ENCODE measurements around the gene NTHL1. TPM values are rescaled to one million over a fixed set of nuclear protein-coding genes. Genes with fewer than 3 reads are reported as not detected.

The NTHL1 gene
- total and polyA plus RNA-seq, 2 experiments from 2014 or later, result 84.6 to 87.9 TPM

GRCh38 chr16:2015947-2016208 lies 31.8 kb downstream of the NTHL1 start:
- Histone ChIP-seq H4K20me1 (replicated peaks; ENCODE audit: insufficient read depth) (no peaks in the 10 kb centered on the region; the same call in 1 of the 2 replicates), H3K9me2 (ENCODE audit: insufficient read depth) (no peaks in the 10 kb centered on the region), H3K79me2 (replicated peaks; ENCODE audit: insufficient read depth) (no peaks in the 10 kb centered on the region), H3F3A (replicated peaks; ENCODE audit: low read depth) (peaks cover 3% of the 10 kb centered on the region; the same call in 1 of the 2 replicates), H3K27me3 (ENCODE audit: insufficient read depth) (peaks cover 32% of the 10 kb centered on the region), H3K27ac (ENCODE audit: low read depth) (no peak overlapping the region), H3K4me1 (ENCODE audit: insufficient read depth) (no peaks in the 10 kb centered on the region), H3K4me2 (no peak overlapping the region), H3K4me3 (no peak overlapping the region), H2AFZ (no peak overlapping the region), H3K36me3 (ENCODE audit: insufficient read depth) (no peaks in the 10 kb centered on the region)
- no peak overlapping the region for H3K27ac Mint-ChIP-seq
- H3K4me3 Mint-ChIP-seq, result no peak overlapping the region
- no peaks in the 10 kb centered on the region for H3K36me3 Mint-ChIP-seq (ENCODE audit: low read depth)
- H3K9me3 Mint-ChIP-seq, result no peaks in the 10 kb centered on the region
- ATAC-seq (no peak), DNase-seq (ENCODE audit: low spot score) (no peak)
- H3K4me1 Mint-ChIP-seq, result peaks cover 2% of the 10 kb centered on the region; the same call in 1 of the 3 replicates
- peaks cover 31% of the 10 kb centered on the region for H3K27me3 Mint-ChIP-seq (ENCODE audit: insufficient read depth, low read depth, poor library complexity)
- no peak for TF ChIP-seq POLR2AphosphoS5 (IDR thresholded peaks at IDR 0.05; ENCODE audit: low read depth)
- TF ChIP-seq EZH2phosphoT487 (IDR thresholded peaks at IDR 0.05; ENCODE audit: unreplicated experiment), result no peak
- TF ChIP-seq REST (IDR thresholded peaks at IDR 0.05; ENCODE audit: unreplicated experiment), result no peak
- no peak for TF ChIP-seq NANOG (IDR thresholded peaks at IDR 0.05; ENCODE audit: borderline replicate concordance)
- TF ChIP-seq ZNF114 (CRISPR knock-in tag; IDR thresholded peaks at IDR 0.05), result no peak
- TF ChIP-seq EZH2 (IDR thresholded peaks at IDR 0.05; ENCODE audit: low read depth, unreplicated experiment), result no peak
- no peak for TF ChIP-seq STAT1 (IDR thresholded peaks at IDR 0.05; ENCODE audit: unreplicated experiment)

- no peaks in the 10 kb centered on the region; the same call in 1 of the 2 replicates for H4K20me1 ChIP-seq (replicated peaks; ENCODE audit: insufficient read depth)
- H3K4me2 ChIP-seq, result no peak overlapping the region
- H3K27me3 Mint-ChIP-seq (ENCODE audit: insufficient read depth, low read depth, poor library complexity), result peaks cover 26% of the 10 kb centered on the region
- H3K4me1 ChIP-seq (ENCODE audit: insufficient read depth), result peaks cover 2% of the 10 kb centered on the region; the same call in 1 of the 2 replicates
- H3K36me3 ChIP-seq (ENCODE audit: insufficient read depth), result no peaks in the 10 kb centered on the region
- no peak overlapping the region for H3K27ac Mint-ChIP-seq
- H3F3A ChIP-seq (replicated peaks; ENCODE audit: low read depth), result peaks cover 6% of the 10 kb centered on the region
- no peak for DNase-seq (ENCODE audit: low spot score)
- no peaks in the 10 kb centered on the region for H3K9me3 Mint-ChIP-seq
- H2AFZ ChIP-seq, result no peak overlapping the region
- H3K4me3 Mint-ChIP-seq, result no peak overlapping the region
- H3K4me3 ChIP-seq, result no peak overlapping the region
- H3K36me3 Mint-ChIP-seq (ENCODE audit: low read depth), result no peaks in the 10 kb centered on the region
- no peaks in the 10 kb centered on the region for H3K9me2 ChIP-seq (ENCODE audit: insufficient read depth)
- no peaks in the 10 kb centered on the region for H3K79me2 ChIP-seq (replicated peaks; ENCODE audit: insufficient read depth)
- peaks cover 1% of the 10 kb centered on the region; the same call in 1 of the 3 replicates for H3K4me1 Mint-ChIP-seq
- ATAC-seq, result no peak
- peaks cover 26% of the 10 kb centered on the region for H3K27me3 ChIP-seq (ENCODE audit: insufficient read depth)
- no peak overlapping the region for H3K27ac ChIP-seq (ENCODE audit: low read depth)
- TF ChIP-seq REST (IDR thresholded peaks at IDR 0.05; ENCODE audit: unreplicated experiment), result no peak
- no peak for TF ChIP-seq STAT1 (IDR thresholded peaks at IDR 0.05; ENCODE audit: unreplicated experiment)
- no peak for TF ChIP-seq ZNF114 (CRISPR knock-in tag; IDR thresholded peaks at IDR 0.05)
- TF ChIP-seq JUNB (IDR thresholded peaks at IDR 0.05; ENCODE audit: unreplicated experiment), result no peak
- TF ChIP-seq CREB1 (CRISPR knock-in tag; IDR thresholded peaks at IDR 0.05; ENCODE audit: low read depth), result no peak
- no peak for TF ChIP-seq EZH2phosphoT487 (IDR thresholded peaks at IDR 0.05; ENCODE audit: unreplicated experiment)
- no peak for TF ChIP-seq NANOG (IDR thresholded peaks at IDR 0.05; ENCODE audit: borderline replicate concordance)
- TF ChIP-seq, protein P1, sequence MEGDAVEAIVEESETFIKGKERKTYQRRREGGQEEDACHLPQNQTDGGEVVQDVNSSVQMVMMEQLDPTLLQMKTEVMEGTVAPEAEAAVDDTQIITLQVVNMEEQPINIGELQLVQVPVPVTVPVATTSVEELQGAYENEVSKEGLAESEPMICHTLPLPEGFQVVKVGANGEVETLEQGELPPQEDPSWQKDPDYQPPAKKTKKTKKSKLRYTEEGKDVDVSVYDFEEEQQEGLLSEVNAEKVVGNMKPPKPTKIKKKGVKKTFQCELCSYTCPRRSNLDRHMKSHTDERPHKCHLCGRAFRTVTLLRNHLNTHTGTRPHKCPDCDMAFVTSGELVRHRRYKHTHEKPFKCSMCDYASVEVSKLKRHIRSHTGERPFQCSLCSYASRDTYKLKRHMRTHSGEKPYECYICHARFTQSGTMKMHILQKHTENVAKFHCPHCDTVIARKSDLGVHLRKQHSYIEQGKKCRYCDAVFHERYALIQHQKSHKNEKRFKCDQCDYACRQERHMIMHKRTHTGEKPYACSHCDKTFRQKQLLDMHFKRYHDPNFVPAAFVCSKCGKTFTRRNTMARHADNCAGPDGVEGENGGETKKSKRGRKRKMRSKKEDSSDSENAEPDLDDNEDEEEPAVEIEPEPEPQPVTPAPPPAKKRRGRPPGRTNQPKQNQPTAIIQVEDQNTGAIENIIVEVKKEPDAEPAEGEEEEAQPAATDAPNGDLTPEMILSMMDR (conservative IDR thresholded peaks at IDR 0.05; ENCODE audit: low read depth in 2 of 2), result no peak
Observed at GRCh38 chr16:2015117-2015946, 32.3 kb downstream of the NTHL1 start.

Data from GM23338 (cell line).